CD1c-positive myeloid dendritic cell (primary cell): ENCODE data around the gene FBN1.

Source experiments
- DNase-seq: peaks from one replicate; pipeline ENCODE4 v3.0.0-alpha.2; 2016; ENCODE audit errors: extremely low spot score

Gene FBN1

GRCh38 chr15:48426941-48427340 is 218.6 kb downstream of the FBN1 start:
- DNase-seq = no peak

DNA sequence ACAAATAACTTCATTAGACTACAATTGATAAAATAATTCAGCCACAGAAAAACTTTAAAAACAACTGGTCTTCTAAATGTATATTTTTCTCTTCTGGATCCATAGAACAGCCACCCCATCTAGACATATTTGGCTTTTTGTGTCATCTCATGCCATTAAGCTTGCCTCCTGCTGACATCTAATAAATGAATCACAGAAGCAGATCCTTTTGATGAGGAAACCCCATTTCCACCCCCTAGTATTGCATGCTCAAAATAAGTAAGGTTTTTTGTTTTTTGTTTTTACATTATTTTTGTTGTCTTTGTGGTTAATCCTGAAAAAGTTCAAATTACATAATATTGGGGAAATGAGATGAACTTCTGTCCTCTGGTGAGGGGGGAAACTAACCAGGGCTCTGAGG is 219.5 kb downstream of the FBN1 start:
- DNase-seq = no peak

GRCh38 chr15:48425051-48425450 is 220.5 kb downstream of the FBN1 start:
- no peak for DNase-seq

- no peak for DNase-seq
Measured at GRCh38 chr15:48423896-48424475, 221.5 kb downstream of the FBN1 start.

DNA sequence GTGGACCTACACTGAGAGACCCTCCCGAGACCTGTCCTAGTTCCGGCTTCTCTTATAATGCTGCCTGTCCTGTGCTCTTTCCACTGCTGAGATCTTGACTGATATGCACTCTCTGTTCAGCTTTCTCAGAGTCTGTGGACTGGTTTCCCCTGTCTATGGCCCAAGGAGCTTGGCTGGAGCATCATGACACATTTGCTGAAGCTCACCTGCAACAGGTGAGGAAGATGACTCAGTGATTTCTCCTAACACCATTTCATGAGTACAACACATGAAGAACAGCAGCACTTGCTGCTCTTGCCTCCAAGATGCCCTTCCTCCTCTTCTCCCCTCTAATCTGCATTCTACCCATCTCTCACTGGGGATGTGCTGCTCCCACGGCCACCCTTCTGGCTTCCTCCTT is 222.2 kb downstream of the FBN1 start:
- no peak for DNase-seq

- DNase-seq = no peak
Measured at GRCh38 chr15:48422401-48422800, 223.1 kb downstream of the FBN1 start.

GRCh38 chr15:48421362-48421761 is 224.1 kb downstream of the FBN1 start:
- no peak for DNase-seq

- no peak for DNase-seq
Measured at GRCh38 chr15:48419896-48420295, 225.6 kb downstream of the FBN1 start.

GRCh38 chr15:48418343-48418742 is 227.2 kb downstream of the FBN1 start:
- no peak for DNase-seq

DNA sequence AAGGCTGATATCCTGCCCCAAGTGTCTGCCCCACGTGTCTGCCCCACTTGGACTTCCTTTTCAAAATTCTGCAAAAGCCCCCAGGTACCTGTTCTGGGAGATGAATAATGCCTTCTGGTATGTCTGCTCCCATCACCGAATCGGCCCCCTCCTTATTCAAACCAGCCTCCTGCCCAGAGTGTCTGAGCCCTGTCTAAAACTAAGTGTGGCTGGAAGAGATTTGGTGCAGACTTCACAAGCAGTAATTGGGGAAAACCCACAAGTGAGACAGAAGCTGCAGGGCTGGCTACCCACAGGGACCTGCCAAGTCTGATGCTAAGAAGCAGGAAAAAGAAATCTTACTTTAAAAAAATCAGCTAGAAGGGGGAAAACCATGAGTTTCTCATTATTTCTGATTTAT is 229.2 kb downstream of the FBN1 start:
- no peak for DNase-seq

GRCh38 chr15:48415036-48415886 is 230.2 kb downstream of the FBN1 start:
- DNase-seq = no peak

- DNase-seq = no peak
Measured at GRCh38 chr15:48414015-48414414, 231.5 kb downstream of the FBN1 start.

GRCh38 chr15:48413304-48413703 is 232.2 kb downstream of the FBN1 start:
- no peak for DNase-seq

- DNase-seq = no peak
Measured at GRCh38 chr15:48411971-48412591, 233.4 kb downstream of the FBN1 start.

DNA sequence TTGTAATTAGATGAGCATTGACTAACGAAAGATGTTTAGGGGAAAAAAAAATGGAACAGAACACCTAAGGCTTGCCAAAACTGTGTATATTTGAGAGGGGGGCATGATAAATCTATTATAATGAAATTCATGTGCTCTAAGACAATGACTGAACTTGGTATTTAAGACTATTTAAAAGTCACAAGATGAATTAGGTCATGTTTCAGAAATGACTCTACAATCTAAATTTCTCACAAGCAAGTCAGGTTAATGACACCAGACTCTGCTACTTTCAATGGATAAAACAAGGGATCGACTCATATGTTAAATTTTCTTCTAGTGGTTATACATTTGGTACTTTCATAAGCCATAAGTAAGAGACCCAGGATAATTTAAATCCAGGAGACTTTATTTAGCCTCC is 235.9 kb downstream of the FBN1 start:
- no peak for DNase-seq

DNA sequence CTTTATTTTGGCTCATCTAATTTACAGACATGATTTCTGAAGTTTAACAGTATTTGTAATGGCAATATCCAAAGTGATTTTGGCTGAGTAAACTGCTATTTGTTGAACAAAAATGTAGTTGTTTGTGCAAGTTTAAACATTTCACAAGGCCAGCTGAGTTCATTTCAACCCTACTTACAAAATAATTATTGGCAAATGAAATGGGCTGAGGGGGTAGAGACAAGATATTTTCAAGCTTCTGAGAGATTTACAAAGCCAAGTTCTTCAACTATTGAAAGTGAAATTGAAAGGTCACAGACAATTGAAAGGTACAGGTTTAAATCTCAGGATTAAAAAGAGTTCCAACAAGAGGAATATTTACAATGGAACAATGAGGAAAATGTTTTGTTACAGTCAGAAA is 237.2 kb downstream of the FBN1 start:
- DNase-seq = no peak

DNA sequence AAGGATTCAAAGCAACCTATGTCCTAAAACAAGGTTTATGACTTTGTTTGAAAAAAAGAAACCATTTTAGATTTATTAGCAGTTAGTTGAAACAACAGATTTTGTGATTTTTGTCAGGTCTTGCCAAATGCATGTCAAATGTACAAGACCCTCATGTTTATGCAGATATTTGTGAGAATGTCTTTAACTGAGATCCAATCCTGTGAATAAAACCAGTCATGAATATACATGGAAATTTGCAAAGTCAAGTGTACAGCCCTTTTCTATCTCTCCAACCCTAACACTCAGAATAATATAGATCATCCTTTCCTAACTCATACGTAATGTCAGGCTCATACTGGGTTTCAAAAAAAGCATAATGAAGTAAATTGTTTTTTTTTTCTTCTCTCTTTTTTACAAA is 237.9 kb downstream of the FBN1 start:
- no peak for DNase-seq

DNA sequence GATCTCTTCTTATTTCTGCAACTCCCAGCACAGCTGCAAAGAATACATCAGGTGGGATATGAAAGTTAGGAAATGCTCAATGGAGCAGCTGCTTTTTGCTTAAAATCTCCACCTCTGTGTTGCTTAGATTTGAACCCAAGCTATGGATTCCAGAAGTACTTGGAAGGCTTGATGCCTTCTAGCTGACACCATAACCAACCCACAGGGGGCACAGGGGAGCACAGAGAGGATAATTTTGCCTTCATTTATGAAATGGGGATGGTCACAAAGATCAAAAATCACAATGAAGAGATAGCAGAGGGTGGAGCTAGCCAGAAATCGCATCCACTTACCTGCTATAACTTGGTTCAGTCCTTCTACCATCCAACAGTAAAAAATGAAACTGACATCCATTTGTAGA is 238.6 kb downstream of the FBN1 start:
- no peak for DNase-seq

DNA sequence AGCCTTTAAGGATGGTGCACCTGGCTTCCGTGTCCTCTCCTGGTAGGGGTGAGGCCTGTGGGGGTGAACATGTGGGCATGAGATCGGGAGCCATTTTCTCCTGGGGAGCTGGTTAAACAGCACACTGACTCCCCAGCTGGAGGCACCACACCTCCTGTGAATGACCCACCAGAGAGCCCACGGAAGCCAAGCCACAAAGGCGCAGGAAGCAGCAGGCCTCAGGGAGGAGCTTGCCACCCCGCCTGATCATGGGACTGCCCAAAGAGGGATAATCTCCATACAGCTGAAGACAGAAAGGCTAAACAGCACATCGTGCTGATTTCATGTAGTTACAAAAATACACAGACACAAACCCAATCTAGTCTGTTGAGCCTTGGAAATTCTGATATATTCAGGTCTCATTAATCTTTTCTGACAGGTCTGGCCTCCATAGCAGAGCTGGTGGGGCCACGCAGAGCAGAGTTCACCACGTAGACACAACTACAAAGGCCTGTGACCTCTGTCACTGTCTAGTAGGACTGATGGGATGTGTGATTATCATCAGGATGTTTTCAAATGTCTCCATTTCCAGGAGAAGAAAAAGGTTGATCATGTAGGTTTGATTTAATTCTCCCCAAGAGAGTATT is 239.1 kb downstream of the FBN1 start:
- no peak for DNase-seq

DNA sequence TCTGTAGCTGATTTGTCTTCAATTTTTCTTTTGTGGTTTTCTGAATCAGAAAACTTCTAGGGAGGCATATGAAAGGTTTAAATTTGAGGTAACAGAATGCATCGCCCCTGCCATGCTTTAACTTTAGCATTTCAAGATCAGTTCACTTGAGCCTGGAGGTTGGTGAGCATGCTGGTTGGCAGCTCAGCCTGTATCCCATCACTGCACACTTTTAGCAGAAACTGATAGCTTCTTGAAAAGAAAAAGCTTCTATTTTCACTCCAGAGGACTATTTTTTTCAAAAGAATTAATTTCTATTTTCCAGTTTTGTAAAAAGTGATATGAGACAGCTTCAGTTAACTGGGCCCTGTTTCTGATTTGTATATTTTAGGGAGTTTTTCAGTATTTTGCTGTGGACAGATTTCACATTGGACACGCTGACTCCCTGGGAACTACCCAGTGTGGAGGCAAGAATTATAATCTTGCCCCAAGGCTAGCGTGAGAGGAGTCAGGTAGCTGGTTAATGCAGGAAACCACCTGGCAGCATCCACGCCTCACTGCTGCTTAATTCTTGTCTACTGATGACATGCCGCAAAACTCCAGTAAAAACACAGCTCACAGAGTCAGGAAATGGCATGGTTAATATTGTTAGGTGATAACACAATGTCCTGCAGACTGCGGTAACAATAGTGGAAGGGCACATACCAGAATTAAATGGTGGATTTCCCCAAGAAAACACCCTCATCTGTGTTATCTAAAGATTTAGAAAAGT is 242.9 kb downstream of the FBN1 start:
- DNase-seq = no peak

DNA sequence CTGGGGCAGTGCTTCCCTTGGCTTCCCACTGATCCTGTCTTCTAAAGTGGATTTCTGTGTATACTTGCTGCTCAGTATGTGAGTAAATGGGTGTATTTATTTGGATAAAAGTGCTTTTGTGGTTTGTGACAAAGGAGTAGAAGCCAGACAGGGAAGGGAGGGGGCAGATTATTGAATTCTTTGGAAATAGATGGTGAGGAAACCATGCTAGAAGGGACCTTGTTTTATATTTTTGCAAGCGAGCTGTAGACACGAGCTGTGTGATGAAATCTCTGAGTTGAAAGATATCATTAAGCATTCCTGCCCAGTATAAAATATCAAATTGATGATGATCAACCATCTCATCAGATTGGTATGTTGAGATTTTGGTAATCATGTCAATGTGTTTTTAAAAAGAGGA is 245.4 kb downstream of the FBN1 start:
- DNase-seq = no peak

DNA sequence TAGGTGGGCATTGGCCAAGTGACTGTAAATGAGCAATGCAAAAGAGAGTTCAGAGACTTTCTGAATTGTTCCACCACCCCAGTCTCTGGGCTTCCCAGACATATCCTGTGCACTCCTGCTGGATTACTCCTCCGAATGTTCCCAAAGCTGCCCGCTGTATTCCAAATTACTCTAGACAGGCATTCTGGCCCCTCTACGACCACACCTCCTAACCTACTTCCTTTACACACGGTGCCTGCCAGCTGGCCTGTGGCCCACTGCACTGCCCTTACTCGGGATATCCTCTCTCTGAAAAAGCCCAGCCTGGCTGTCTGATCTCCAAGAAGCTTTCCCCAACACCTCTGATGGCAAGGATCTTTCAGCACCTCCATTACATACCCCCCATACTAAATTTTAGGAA is 247.7 kb downstream of the FBN1 start:
- no peak for DNase-seq
